ENCODE data around the gene CCDC188. TPM values are rescaled to one million over a fixed set of nuclear protein-coding genes. Genes with fewer than 3 reads are reported as not detected.

The CCDC188 gene
- total and polyA plus RNA-seq, 2 of the 8 experiments (the other 6 are each of a cell fraction or from before 2014, with no cell fraction given), result not detected

GRCh38 chr22:20181884-20182236, 31.0 kb upstream of the CCDC188 start (continued):
- TF ChIP-seq, protein P1, sequence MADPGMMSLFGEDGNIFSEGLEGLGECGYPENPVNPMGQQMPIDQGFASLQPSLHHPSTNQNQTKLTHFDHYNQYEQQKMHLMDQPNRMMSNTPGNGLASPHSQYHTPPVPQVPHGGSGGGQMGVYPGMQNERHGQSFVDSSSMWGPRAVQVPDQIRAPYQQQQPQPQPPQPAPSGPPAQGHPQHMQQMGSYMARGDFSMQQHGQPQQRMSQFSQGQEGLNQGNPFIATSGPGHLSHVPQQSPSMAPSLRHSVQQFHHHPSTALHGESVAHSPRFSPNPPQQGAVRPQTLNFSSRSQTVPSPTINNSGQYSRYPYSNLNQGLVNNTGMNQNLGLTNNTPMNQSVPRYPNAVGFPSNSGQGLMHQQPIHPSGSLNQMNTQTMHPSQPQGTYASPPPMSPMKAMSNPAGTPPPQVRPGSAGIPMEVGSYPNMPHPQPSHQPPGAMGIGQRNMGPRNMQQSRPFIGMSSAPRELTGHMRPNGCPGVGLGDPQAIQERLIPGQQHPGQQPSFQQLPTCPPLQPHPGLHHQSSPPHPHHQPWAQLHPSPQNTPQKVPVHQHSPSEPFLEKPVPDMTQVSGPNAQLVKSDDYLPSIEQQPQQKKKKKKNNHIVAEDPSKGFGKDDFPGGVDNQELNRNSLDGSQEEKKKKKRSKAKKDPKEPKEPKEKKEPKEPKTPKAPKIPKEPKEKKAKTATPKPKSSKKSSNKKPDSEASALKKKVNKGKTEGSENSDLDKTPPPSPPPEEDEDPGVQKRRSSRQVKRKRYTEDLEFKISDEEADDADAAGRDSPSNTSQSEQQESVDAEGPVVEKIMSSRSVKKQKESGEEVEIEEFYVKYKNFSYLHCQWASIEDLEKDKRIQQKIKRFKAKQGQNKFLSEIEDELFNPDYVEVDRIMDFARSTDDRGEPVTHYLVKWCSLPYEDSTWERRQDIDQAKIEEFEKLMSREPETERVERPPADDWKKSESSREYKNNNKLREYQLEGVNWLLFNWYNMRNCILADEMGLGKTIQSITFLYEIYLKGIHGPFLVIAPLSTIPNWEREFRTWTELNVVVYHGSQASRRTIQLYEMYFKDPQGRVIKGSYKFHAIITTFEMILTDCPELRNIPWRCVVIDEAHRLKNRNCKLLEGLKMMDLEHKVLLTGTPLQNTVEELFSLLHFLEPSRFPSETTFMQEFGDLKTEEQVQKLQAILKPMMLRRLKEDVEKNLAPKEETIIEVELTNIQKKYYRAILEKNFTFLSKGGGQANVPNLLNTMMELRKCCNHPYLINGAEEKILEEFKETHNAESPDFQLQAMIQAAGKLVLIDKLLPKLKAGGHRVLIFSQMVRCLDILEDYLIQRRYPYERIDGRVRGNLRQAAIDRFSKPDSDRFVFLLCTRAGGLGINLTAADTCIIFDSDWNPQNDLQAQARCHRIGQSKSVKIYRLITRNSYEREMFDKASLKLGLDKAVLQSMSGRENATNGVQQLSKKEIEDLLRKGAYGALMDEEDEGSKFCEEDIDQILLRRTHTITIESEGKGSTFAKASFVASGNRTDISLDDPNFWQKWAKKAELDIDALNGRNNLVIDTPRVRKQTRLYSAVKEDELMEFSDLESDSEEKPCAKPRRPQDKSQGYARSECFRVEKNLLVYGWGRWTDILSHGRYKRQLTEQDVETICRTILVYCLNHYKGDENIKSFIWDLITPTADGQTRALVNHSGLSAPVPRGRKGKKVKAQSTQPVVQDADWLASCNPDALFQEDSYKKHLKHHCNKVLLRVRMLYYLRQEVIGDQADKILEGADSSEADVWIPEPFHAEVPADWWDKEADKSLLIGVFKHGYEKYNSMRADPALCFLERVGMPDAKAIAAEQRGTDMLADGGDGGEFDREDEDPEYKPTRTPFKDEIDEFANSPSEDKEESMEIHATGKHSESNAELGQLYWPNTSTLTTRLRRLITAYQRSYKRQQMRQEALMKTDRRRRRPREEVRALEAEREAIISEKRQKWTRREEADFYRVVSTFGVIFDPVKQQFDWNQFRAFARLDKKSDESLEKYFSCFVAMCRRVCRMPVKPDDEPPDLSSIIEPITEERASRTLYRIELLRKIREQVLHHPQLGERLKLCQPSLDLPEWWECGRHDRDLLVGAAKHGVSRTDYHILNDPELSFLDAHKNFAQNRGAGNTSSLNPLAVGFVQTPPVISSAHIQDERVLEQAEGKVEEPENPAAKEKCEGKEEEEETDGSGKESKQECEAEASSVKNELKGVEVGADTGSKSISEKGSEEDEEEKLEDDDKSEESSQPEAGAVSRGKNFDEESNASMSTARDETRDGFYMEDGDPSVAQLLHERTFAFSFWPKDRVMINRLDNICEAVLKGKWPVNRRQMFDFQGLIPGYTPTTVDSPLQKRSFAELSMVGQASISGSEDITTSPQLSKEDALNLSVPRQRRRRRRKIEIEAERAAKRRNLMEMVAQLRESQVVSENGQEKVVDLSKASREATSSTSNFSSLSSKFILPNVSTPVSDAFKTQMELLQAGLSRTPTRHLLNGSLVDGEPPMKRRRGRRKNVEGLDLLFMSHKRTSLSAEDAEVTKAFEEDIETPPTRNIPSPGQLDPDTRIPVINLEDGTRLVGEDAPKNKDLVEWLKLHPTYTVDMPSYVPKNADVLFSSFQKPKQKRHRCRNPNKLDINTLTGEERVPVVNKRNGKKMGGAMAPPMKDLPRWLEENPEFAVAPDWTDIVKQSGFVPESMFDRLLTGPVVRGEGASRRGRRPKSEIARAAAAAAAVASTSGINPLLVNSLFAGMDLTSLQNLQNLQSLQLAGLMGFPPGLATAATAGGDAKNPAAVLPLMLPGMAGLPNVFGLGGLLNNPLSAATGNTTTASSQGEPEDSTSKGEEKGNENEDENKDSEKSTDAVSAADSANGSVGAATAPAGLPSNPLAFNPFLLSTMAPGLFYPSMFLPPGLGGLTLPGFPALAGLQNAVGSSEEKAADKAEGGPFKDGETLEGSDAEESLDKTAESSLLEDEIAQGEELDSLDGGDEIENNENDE (IDR thresholded peaks at IDR 0.05; ENCODE audit: insufficient replicate concordance, low read length), result no peak
- no peak for TF ChIP-seq KDM1A (IDR thresholded peaks at IDR 0.05; ENCODE audit: borderline replicate concordance, low read length)
- no peak for TF ChIP-seq TAF7 (optimal IDR thresholded peaks at IDR 0.05; ENCODE audit: borderline replicate concordance, low read depth, low read length)
- TF ChIP-seq SIX5 (IDR thresholded peaks at IDR 0.05; ENCODE audit: low read depth, low read length), result no peak
- no peak for TF ChIP-seq CHD2 (IDR thresholded peaks at IDR 0.05; ENCODE audit: low read length)
- TF ChIP-seq RXRA (IDR thresholded peaks at IDR 0.05; ENCODE audit: insufficient read depth, low read depth, low read length), result no peak
